ENCODE measurements around the gene OSBP. TPM values are rescaled to one million over a fixed set of nuclear protein-coding genes. Genes with fewer than 3 reads are reported as not detected.

The OSBP gene
- polyA plus RNA-seq, 1 donor (not counting 4 experiments of a cell fraction or from before 2014, with no cell fraction given): 31.9 TPM

GRCh38 chr11:59611570-59612565 is 3.7 kb downstream of the OSBP start:
- Histone ChIP-seq H2AFZ (ENCODE audit: control insufficient read depth, low read length) (no peak overlapping the region), H3K4me2 (ENCODE audit: control insufficient read depth, extremely low read depth, insufficient read depth, low read depth, low read length) (peak overlapping the region; percentile 37), H4K20me1 (ENCODE audit: control insufficient read depth, extremely low read depth, insufficient read depth, low read length) (peaks cover 2% of the 10 kb centered on the region), H3K4me3 (ENCODE audit: control insufficient read depth in 2 of 3, extremely low read depth in 1 of 3, insufficient read depth in 2 of 3, low read depth in 1 of 3, low read length in 3 of 3) (no peak overlapping the region), H3K79me2 (ENCODE audit: control insufficient read depth, insufficient read depth, low read length) (peaks cover 63% of the 10 kb centered on the region), H3K27me3 (ENCODE audit: control insufficient read depth, extremely low read depth, insufficient read depth, low read length) (no peaks in the 10 kb centered on the region), H3K27ac (ENCODE audit: control insufficient read depth, insufficient read depth, low read length) (no peak overlapping the region), H3K36me3 (ENCODE audit: control insufficient read depth in 2 of 2, extremely low read depth in 1 of 2, insufficient read depth in 2 of 2, low read length in 2 of 2) (peaks cover 18 to 24% of the 10 kb centered on the region in 2 experiments), H3K9me1 (ENCODE audit: control insufficient read depth, extremely low read depth, insufficient read depth, low read length) (peaks cover 2% of the 10 kb centered on the region), H3K4me1 (ENCODE audit: control insufficient read depth, extremely low read depth, insufficient read depth, low read length) (peaks cover 32% of the 10 kb centered on the region), H3K9me3 (ENCODE audit: control insufficient read depth, low read depth, low read length) (no peaks in the 10 kb centered on the region), H3K9ac (ENCODE audit: control insufficient read depth, extremely low read depth, insufficient read depth, low read length) (no peak overlapping the region)
- no peak for FAIRE-seq
- dilution Hi-C loops (cut with MboI; ENCODE audit: extremely low pct_ligation_motif_present, low sequenced_read_pairs): no loop called here
- TF ChIP-seq EZH2 (IDR thresholded peaks at IDR 0.05; ENCODE audit: low read length): no peak
- TF ChIP-seq CTCF (optimal IDR thresholded peaks at IDR 0.05 in 1 of 3, IDR thresholded peaks at IDR 0.05 in 1 of 3, conservative IDR thresholded peaks at IDR 0.05 in 1 of 3; ENCODE audit: extremely low read depth in 1 of 3, insufficient read depth in 2 of 3, low read length in 3 of 3): no peak
- DNase-seq (ENCODE audit: low read depth, low spot score): no peak

DNA sequence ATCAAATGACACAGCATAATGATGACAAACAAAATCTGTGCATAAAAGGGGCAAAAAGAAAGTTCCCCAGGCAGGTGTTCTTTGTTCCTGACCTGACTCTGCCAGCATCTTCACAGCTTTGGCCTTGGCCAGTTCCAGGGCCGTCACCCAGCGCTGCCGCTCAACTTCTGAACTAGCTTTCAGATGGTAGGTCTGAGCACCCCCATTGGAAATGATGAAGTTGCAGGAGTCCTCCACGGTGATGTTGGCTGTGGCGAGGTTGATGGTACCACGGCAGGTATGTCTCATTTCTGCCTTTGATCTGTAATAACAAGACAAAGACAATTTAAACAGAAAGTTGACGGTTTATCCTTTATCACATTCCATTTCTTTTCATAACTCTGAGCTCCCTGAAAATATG is 5.3 kb downstream of the OSBP start:
- H3K36me3 ChIP-seq (ENCODE audit: control insufficient read depth in 2 of 2, extremely low read depth in 1 of 2, insufficient read depth in 2 of 2, low read length in 2 of 2): peaks cover 26 to 34% of the 10 kb centered on the region in 2 experiments
- dilution Hi-C loops (cut with MboI; ENCODE audit: extremely low pct_ligation_motif_present, low sequenced_read_pairs): no loop called here

More for the DNA sequence above, 5.3 kb downstream of the OSBP start:
- H3K79me2 ChIP-seq (ENCODE audit: control insufficient read depth, insufficient read depth, low read length): peaks cover 70% of the 10 kb centered on the region
- no peaks in the 10 kb centered on the region for H3K9me3 ChIP-seq (ENCODE audit: control insufficient read depth, low read depth, low read length)
- no peak overlapping the region for H2AFZ ChIP-seq (ENCODE audit: control insufficient read depth, low read length)
- DNase-seq (ENCODE audit: low read depth, low spot score) (no peak), FAIRE-seq (no peak)
- peaks cover 2% of the 10 kb centered on the region for H4K20me1 ChIP-seq (ENCODE audit: control insufficient read depth, extremely low read depth, insufficient read depth, low read length)
- peaks cover 2% of the 10 kb centered on the region for H3K9me1 ChIP-seq (ENCODE audit: control insufficient read depth, extremely low read depth, insufficient read depth, low read length)
- H3K4me3 ChIP-seq (ENCODE audit: control insufficient read depth in 2 of 3, extremely low read depth in 1 of 3, insufficient read depth in 2 of 3, low read depth in 1 of 3, low read length in 3 of 3): no peak overlapping the region
- no peak overlapping the region for H3K4me2 ChIP-seq (ENCODE audit: control insufficient read depth, extremely low read depth, insufficient read depth, low read depth, low read length)
- TF ChIP-seq CTCF (optimal IDR thresholded peaks at IDR 0.05 in 1 of 3, IDR thresholded peaks at IDR 0.05 in 1 of 3, conservative IDR thresholded peaks at IDR 0.05 in 1 of 3; ENCODE audit: extremely low read depth in 1 of 3, insufficient read depth in 2 of 3, low read length in 3 of 3) (no peak), EZH2 (IDR thresholded peaks at IDR 0.05; ENCODE audit: low read length) (no peak)
- H3K4me1 ChIP-seq (ENCODE audit: control insufficient read depth, extremely low read depth, insufficient read depth, low read length): peaks cover 28% of the 10 kb centered on the region
- no peak overlapping the region for H3K27ac ChIP-seq (ENCODE audit: control insufficient read depth, insufficient read depth, low read length)
- H3K27me3 ChIP-seq (ENCODE audit: control insufficient read depth, extremely low read depth, insufficient read depth, low read length): no peaks in the 10 kb centered on the region
- H3K9ac ChIP-seq (ENCODE audit: control insufficient read depth, extremely low read depth, insufficient read depth, low read length): no peak overlapping the region
